ENCODE measurements around the gene ZC3H8.

The ZC3H8 gene

GRCh38 chr2:112162956-112163355 is 91.9 kb downstream of the ZC3H8 start:
- DNase-seq: no peak

GRCh38 chr2:112162341-112162740 is 92.5 kb downstream of the ZC3H8 start:
- DNase-seq: no peak

Data from NCI-H1092 treated with DMSO at 0.1 percent for 48 hours (cell line).